Memory B cell (primary cell): ENCODE data around the gene ACSL6.
A peak's percentile ranks its signal among the peaks of the same experiment; 100 is the strongest.

Experiments used
- ATAC-seq: fragments of 150-1000 bp; cut with Tn5 transposase; 2 replicates; pipeline ENCODE4 v1.10.0; 2021; ENCODE audit warnings: low read depth, mild to moderate bottlenecking, moderate library complexity
- DNase-seq, 2 donors: peaks; one replicate each; pipeline ENCODE4 v3.0.0; 2022; ENCODE audit warnings: low spot score in 2 of 2
- H3K27ac Mint-ChIP-seq: one replicate; pipeline ENCODE4 v1.8.0; 2022; ENCODE audit warnings: mild to moderate bottlenecking, moderate library complexity, mixed read lengths
- H3K27me3 Mint-ChIP-seq: one replicate; pipeline ENCODE4 v1.8.0; 2022; ENCODE audit warnings: mixed read lengths
- H3K36me3 Mint-ChIP-seq: one replicate; pipeline ENCODE4 v1.8.0; 2022; ENCODE audit warnings: mild to moderate bottlenecking, mixed read lengths
- H3K4me1 Mint-ChIP-seq: one replicate; pipeline ENCODE4 v1.8.0; 2022; ENCODE audit warnings: mixed read lengths
- H3K4me3 Mint-ChIP-seq: one replicate; pipeline ENCODE4 v1.8.0; 2022; ENCODE audit warnings: mild to moderate bottlenecking, moderate library complexity, mixed read lengths
- H3K9me3 Mint-ChIP-seq: one replicate; pipeline ENCODE4 v1.8.0; 2022; ENCODE audit warnings: mixed read lengths

Gene ACSL6

GRCh38 chr5:132016721-132017250, 5.3 kb upstream of the ACSL6 start:
- no peak for ATAC-seq
- no peaks in the 10 kb centered on the region for H3K9me3 Mint-ChIP-seq
- H3K4me1 Mint-ChIP-seq = peaks cover 23% of the 10 kb centered on the region
- no peak overlapping the region for H3K4me3 Mint-ChIP-seq
- H3K27ac Mint-ChIP-seq = no peak overlapping the region
- no peaks in the 10 kb centered on the region for H3K36me3 Mint-ChIP-seq
- DNase-seq = no peak
- peaks cover 24% of the 10 kb centered on the region for H3K27me3 Mint-ChIP-seq

GRCh38 chr5:132013711-132014110, 2.3 kb upstream of the ACSL6 start:
- peaks cover 26% of the 10 kb centered on the region for H3K27me3 Mint-ChIP-seq
- no peaks in the 10 kb centered on the region for H3K9me3 Mint-ChIP-seq
- H3K27ac Mint-ChIP-seq = no peak overlapping the region
- DNase-seq (no peak), ATAC-seq (no peak)
- peaks cover 20% of the 10 kb centered on the region for H3K4me1 Mint-ChIP-seq
- peak overlapping the region; percentile 4 for H3K4me3 Mint-ChIP-seq
- H3K36me3 Mint-ChIP-seq = no peaks in the 10 kb centered on the region

DNA sequence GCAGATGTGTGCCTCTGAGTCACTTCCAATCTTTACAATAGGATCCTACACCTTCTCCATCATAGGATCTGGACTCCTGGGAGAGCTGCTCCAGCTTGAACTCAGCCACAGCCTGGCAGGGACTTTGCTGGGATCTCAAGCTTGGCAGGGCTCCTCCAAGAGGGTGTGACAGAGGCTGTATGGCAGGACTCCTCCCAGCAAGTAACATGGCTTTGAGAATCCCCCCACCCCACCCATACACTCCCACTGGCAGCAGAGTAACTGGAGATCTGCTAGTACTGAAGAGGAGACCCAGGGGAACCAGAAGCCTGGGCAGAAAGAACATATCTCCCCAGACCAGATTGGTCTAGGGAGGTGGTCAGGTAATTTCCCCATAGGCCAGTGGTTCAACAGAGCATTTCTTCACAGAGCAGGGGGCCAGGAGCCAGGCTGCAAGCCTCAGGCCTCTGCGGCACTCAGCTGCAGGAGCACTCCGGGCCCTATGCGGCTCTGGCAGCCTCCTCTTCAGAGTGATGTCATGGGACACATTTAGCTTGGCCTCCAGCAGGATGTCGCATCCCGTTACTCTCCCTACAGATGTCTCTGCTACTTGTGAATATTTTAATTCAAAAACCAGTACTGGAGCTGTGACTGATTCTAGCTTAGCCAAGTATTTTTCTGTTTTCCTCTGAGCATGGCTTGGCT, 1.7 kb upstream of the ACSL6 start:
- ATAC-seq = no peak
- H3K4me1 Mint-ChIP-seq = peaks cover 20% of the 10 kb centered on the region

DNA sequence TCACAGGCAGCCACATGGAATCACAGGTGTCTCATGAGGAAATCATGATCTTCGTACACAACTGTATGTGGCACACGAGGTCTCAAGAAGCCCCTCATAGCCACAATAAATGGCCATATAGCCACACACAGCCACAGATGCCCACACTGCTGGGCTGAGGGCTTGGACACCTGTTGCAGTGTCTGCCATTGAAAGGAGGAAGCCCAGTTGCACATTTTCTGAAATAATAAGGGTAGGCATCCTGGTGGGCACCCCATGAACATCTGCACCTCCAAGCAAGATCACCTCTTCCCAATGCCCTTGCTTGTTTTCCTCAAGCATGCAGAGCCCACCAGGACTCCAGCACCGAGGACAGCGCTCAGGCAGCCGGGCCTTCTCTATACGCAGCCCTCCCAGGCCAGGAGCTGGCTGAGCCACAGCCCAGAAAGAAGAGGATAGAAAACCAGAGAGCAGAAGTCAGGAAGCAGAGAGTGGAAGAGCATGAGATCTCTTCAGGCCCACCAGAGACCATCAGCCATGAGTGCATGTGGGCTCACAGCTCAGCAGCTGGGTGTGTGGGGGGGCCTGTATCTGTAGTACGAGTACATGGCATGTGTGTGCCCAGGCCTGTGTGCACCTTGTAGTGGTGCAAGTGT, 1.0 kb upstream of the ACSL6 start:
- Mint-ChIP-seq H3K36me3 (no peaks in the 10 kb centered on the region), H3K27me3 (peaks cover 25% of the 10 kb centered on the region), H3K4me1 (peaks cover 15% of the 10 kb centered on the region), H3K4me3 (peak overlapping the region; percentile 75), H3K27ac (no peak overlapping the region), H3K9me3 (no peaks in the 10 kb centered on the region)
- ATAC-seq (no peak), DNase-seq (no peak)

More for the DNA sequence above, 1.7 kb upstream of the ACSL6 start:
- H3K27me3 Mint-ChIP-seq = peaks cover 28% of the 10 kb centered on the region
- H3K36me3 Mint-ChIP-seq = no peaks in the 10 kb centered on the region
- H3K9me3 Mint-ChIP-seq = no peaks in the 10 kb centered on the region
- no peak overlapping the region for H3K4me3 Mint-ChIP-seq
- no peak overlapping the region for H3K27ac Mint-ChIP-seq
- DNase-seq = no peak

DNA sequence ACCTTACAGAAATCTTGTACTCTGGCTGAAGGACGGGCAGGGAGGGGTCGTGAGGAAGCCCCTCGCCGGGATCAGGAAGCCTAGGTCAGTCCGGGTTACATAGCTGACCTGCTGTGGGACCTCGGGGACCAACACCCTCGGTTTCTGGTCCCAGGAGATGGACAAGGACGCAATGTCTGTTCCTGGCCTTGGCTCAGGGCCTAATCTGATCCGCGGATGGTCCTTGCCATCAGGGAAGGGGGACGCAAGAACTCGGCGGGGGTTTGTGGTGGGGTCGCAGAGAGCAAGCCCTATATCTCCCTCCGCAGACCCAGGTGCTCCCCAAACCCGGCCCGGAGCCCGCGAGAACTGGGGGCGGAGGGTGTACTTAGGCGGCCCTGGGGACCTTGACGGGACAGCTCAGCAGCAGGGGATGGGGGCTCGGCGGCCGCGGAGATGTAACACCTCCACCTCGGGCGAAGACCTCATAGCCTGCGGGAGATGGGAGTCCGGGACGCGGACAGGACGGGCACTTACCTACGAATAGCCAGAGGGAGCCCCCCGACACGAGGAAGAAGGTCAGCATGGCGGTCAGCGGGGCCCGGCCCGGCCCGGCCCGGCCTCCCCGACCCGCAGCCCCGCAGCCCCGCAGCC, 353 bp downstream of the ACSL6 start:
- DNase-seq (no peak), ATAC-seq (no peak)
- Mint-ChIP-seq H3K9me3 (no peaks in the 10 kb centered on the region), H3K27me3 (peaks cover 20% of the 10 kb centered on the region), H3K4me3 (peak overlapping the region; percentile 81), H3K27ac (no peak overlapping the region), H3K36me3 (no peaks in the 10 kb centered on the region), H3K4me1 (peaks cover 10% of the 10 kb centered on the region)

DNA sequence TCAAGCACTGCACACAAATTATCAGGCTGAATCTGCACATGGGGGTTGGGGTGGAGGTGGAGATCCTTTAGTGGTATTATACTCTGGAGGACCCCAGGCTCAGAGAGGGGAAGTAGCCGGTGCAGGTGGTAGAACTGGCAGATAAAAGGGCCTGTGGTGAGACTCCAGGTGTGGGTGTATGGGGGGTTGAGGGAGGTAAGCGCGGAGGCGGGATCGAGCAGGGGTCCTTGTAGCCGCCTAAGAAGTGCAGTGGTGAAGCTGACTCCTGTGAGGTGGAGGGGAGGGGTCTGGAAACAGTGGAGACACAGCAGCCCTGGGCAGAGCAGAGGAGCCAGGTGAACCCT, 841 bp downstream of the ACSL6 start:
- Mint-ChIP-seq H3K9me3 (no peaks in the 10 kb centered on the region), H3K36me3 (no peaks in the 10 kb centered on the region), H3K4me1 (peaks cover 10% of the 10 kb centered on the region), H3K27me3 (peaks cover 20% of the 10 kb centered on the region), H3K4me3 (peak overlapping the region; percentile 81), H3K27ac (no peak overlapping the region)
- ATAC-seq = no peak
- DNase-seq = no peak

DNA sequence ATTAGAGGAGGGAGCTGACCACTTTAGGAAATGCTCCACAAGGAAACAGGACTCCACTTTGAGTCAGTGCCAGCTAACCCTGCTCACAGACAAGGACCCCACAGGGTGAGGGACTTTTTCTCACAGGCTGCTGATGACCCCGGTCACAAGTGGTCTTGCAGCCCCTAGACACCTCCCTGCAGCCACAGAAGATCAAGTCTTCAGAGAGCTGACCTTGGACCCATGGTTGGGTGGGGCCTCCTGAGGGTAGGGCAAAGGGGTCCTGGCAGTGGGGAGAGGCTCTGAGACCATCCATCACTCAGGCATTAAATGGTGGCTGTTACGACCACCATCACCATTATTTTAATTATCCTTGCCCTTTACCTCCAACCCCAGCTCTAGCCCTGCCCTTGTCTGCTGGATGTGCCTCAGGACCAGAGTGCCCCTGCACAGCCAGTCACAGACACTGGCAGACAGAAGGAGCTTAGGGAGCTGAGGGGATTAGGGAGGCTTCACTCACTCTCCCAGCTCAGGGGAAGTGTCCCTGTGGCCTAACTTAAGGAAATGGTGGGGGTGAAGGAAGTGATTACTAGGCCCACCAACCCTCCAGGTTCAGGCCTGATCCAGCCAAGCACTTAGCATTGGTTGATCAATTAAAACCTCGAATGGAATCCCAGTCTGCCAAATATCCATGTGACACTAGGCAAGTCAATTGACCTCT, 1.6 kb downstream of the ACSL6 start:
- Mint-ChIP-seq H3K9me3 (no peaks in the 10 kb centered on the region), H3K27me3 (peaks cover 18% of the 10 kb centered on the region), H3K4me3 (peak overlapping the region; percentile 81), H3K27ac (no peak overlapping the region), H3K4me1 (peaks cover 10% of the 10 kb centered on the region), H3K36me3 (no peaks in the 10 kb centered on the region)
- no peak for DNase-seq
- ATAC-seq = no peak

GRCh38 chr5:132008961-132009680, 2.3 kb downstream of the ACSL6 start:
- Mint-ChIP-seq H3K4me1 (peaks cover 10% of the 10 kb centered on the region), H3K36me3 (no peaks in the 10 kb centered on the region), H3K4me3 (no peak overlapping the region), H3K9me3 (no peaks in the 10 kb centered on the region), H3K27ac (no peak overlapping the region), H3K27me3 (peaks cover 18% of the 10 kb centered on the region)
- DNase-seq (no peak), ATAC-seq (no peak)

DNA sequence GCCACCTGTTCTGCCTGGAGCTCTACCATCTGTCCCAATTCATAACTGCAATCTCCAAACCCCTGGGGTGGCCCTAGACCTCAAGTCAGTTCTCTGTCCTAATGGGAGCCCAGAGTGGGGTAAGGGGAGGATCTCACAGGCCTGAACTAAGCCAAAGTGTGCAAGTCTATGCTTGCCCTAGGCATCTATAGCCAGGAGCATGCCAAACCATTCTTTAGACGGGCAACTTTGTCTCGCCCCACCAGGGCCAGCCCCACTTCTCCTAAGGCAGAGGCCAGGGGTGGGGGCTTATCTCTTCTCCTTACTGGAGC, 3.3 kb downstream of the ACSL6 start:
- DNase-seq (no peak), ATAC-seq (no peak)
- Mint-ChIP-seq H3K36me3 (no peaks in the 10 kb centered on the region), H3K4me1 (peaks cover 10% of the 10 kb centered on the region), H3K9me3 (no peaks in the 10 kb centered on the region), H3K4me3 (no peak overlapping the region), H3K27me3 (peaks cover 13% of the 10 kb centered on the region), H3K27ac (no peak overlapping the region)

DNA sequence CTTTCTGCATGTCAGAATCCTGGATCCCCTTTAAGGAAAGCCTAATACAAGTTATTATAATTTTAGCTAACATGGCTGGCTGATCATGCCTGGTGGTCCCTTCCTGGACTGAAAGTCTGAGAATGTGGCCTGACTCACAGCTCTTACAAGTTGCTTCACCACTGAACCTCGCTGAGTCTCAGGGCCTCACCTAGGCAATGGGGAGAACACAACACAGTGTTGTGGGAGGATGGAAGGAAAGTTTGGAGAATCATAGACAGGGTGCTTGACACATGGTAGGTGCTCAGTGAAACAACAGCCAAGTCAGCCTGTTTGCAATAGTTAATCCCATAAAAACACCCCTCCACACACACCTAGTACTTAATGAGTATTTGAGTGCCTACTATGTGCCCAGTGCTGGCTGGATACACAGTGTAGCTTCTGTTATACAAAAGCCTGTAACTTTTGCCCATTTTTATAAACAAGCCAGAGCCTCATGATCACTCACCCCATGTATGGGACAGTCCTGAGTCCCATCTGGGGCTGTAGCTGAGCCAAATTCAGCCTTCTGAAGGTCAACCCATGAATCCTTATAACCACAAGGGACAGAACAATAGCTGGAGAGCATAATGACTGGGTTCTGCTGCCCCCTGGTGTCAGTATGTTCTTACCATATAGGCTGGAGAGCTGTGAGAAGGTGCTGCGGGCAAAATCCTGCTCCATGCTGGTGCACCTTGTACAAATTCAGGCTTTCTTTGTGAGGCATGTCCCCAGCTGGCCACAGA, 3.9 kb downstream of the ACSL6 start:
- peaks cover 12% of the 10 kb centered on the region for H3K27me3 Mint-ChIP-seq
- H3K27ac Mint-ChIP-seq = no peak overlapping the region
- ATAC-seq (peak; percentile 75), DNase-seq (peak; percentile 70 to 74)
- H3K9me3 Mint-ChIP-seq = no peaks in the 10 kb centered on the region
- H3K4me1 Mint-ChIP-seq = peaks cover 10% of the 10 kb centered on the region
- no peaks in the 10 kb centered on the region for H3K36me3 Mint-ChIP-seq
- no peak overlapping the region for H3K4me3 Mint-ChIP-seq

- Mint-ChIP-seq H3K27ac (no peak overlapping the region), H3K9me3 (no peaks in the 10 kb centered on the region), H3K4me3 (no peak overlapping the region), H3K4me1 (peaks cover 10% of the 10 kb centered on the region), H3K36me3 (no peaks in the 10 kb centered on the region), H3K27me3 (peaks cover 14% of the 10 kb centered on the region)
- DNase-seq (no peak), ATAC-seq (no peak)
Measured at GRCh38 chr5:132006331-132007120, 4.9 kb downstream of the ACSL6 start.

GRCh38 chr5:132005591-132005990, 5.9 kb downstream of the ACSL6 start:
- Mint-ChIP-seq H3K4me3 (no peak overlapping the region), H3K27me3 (peaks cover 12% of the 10 kb centered on the region), H3K36me3 (no peaks in the 10 kb centered on the region), H3K4me1 (peaks cover 5% of the 10 kb centered on the region), H3K27ac (no peak overlapping the region), H3K9me3 (no peaks in the 10 kb centered on the region)
- ATAC-seq (no peak), DNase-seq (no peak)

DNA sequence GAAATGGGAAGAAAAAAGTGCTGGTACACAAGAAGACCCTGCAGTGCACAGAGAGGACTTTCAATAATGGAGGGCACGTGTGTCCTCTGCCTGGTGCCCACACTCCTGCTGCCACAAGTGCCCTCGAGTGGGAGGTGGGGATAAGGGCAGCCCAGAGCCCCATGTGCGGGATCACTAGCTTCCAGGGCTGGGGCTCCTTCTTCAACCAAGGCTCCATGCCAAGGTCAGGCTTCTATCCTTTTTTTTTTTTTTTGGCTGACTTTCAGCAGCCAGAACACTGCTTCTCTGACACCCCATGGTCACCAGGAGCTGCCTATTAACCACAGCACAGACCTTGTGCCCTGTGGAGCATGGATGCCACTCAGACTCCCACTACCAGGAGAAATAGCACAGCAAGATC, 7.5 kb downstream of the ACSL6 start:
- Mint-ChIP-seq H3K4me1 (no peaks in the 10 kb centered on the region), H3K9me3 (no peaks in the 10 kb centered on the region), H3K27ac (no peak overlapping the region), H3K4me3 (no peak overlapping the region), H3K36me3 (no peaks in the 10 kb centered on the region), H3K27me3 (peaks cover 7% of the 10 kb centered on the region)
- ATAC-seq = no peak
- DNase-seq = no peak
